ENCODE data around the gene FBXO48.

The FBXO48 gene

DNA sequence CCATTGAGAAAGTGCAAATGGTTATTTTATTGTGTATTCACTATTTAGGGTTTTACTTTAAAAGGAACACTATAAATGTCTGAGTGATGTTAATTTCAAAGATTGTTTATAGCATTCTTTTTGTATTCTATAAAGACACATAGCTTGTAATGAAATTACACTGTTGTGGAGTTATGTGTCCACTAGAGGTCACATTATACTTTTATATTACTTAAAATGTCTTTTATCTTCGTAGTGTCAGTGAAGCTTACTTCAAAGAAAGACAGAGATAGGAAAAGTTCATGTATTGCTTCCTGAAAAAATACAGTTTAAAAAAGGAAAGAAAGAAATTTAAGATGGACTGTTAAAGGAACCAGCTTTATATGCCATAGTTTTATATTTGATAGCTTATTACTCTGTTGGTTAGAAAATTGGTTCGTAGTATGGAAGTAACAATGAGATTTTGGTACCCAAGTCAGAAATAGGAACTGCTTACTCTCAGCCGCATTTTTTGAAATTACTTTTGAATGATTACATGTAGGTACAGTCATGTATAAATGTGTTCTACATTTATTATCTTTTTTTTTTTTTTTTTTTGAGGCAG, 20.8 kb upstream of the FBXO48 start:
- TF ChIP-seq, protein P1, sequence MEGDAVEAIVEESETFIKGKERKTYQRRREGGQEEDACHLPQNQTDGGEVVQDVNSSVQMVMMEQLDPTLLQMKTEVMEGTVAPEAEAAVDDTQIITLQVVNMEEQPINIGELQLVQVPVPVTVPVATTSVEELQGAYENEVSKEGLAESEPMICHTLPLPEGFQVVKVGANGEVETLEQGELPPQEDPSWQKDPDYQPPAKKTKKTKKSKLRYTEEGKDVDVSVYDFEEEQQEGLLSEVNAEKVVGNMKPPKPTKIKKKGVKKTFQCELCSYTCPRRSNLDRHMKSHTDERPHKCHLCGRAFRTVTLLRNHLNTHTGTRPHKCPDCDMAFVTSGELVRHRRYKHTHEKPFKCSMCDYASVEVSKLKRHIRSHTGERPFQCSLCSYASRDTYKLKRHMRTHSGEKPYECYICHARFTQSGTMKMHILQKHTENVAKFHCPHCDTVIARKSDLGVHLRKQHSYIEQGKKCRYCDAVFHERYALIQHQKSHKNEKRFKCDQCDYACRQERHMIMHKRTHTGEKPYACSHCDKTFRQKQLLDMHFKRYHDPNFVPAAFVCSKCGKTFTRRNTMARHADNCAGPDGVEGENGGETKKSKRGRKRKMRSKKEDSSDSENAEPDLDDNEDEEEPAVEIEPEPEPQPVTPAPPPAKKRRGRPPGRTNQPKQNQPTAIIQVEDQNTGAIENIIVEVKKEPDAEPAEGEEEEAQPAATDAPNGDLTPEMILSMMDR (conservative IDR thresholded peaks at IDR 0.05; ENCODE audit: low read length): peak; percentile 59
- H3K4me3 ChIP-seq (ENCODE audit: low read length): no peak overlapping the region
- peak; percentile 31 for DNase-seq (ENCODE audit: low read depth)

DNA sequence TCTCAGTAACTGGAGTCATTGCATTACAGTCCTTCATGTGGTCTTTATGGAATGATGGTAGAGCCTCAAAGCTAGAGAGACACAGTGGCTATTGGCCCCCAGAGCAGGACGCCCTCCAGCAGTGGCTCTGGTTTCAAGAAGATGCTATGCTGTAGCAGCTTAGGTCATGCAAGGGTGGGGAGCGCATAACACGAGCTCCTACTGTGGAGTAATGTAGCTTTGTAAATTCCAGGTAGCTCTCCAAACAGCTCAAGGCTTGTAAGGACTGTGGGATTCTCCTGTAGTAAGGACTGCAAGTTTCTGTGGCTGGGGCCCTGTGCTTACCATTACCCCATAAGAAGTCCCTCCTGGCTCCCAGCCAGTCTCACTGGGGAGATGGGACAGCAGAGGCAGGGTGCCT, 15.9 kb upstream of the FBXO48 start:
- DNase-seq (ENCODE audit: low read depth): no peak
- no peak overlapping the region for H3K4me3 ChIP-seq (ENCODE audit: low read length)
- TF ChIP-seq, protein P1 (conservative IDR thresholded peaks at IDR 0.05; ENCODE audit: low read length): no peak

DNA sequence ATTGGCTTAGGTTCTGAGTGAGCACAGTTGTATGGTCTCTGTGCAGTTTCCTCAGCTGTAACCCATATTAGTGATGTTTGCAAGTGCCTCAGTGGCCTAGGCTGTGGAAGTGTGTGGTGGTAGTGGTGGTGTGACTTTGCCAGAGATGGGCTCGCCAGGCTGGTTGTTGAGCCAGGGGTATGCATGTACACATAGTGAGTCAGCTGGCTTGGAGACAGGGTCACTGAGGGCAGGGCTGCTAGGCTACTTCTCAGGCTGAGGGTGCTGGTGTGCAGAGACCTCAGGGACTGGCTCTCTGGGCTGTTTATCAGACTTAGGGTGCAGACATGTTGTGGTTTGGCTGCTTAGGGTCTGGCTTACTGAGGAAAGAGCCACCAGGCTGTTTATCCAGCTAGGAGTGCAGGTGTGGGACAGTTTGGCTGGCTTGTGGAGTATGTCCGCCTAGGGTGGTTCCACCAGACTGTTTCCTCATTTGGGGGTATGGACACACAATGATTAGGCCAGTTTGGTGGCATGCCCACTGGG, 15.3 kb upstream of the FBXO48 start:
- TF ChIP-seq, protein P1 (conservative IDR thresholded peaks at IDR 0.05; ENCODE audit: low read length): no peak
- no peak for DNase-seq (ENCODE audit: low read depth)
- H3K4me3 ChIP-seq (ENCODE audit: low read length): no peak overlapping the region

DNA sequence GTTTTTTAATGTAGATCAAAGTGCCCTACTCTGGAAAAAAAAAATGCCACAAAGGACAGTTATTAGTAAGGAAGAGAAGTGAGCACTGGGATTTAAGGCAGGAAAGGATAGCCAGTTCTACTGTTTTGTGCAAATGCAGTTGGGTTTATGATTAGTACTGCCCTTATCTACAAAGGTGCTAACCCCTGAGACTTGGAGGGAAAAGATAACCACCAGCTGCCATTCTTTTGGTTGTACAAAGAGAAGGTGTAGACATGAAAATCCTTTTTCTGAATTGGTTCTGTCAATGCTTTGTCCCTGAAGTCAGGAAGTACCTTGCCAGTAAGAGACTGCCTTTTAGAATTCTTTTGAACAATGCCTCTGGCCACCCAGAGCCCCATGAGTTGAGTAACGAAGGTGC, 11.6 kb upstream of the FBXO48 start:
- no peak overlapping the region for H3K4me3 ChIP-seq (ENCODE audit: low read length)
- no peak for DNase-seq (ENCODE audit: low read depth)
- TF ChIP-seq, protein P1 (conservative IDR thresholded peaks at IDR 0.05; ENCODE audit: low read length): no peak

DNA sequence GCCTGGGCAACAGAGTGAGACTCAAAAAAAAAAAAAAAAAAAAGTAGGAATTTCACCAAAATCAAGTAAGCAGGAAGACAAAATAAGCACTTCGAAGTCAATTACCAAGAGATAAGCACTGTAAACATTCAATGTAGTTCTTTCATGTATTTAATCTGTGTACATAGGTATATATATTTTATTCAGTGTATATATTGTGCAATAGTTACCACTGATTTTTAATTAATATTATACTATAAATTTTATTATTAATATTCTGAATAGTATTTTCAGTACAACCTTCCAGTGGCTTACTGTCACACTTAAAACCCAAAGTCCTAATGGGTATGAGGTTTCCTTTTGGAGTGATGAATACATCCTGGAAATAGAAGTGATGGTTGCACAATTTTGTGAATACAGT, 9.4 kb upstream of the FBXO48 start:
- TF ChIP-seq, protein P1 (conservative IDR thresholded peaks at IDR 0.05; ENCODE audit: low read length): no peak
- H3K4me3 ChIP-seq (ENCODE audit: low read length): no peak overlapping the region
- no peak for DNase-seq (ENCODE audit: low read depth)

DNA sequence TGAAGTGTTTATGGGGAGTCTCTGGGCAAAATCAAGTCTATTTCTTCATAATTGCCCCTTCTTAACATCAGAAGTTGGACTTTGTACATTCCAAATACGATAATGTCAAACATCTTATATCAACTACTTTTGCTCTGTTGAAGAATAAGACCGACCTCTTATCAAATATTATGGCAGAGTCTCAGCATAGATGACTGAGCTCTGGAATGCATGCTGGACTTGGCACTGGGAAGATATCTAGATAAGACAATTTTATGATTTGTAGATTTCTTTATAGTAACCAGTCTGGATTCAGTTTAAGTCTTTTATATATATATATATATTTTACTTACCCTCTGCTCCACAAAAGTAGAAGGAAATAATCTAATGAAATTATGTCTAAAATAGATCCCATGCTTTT, 8.5 kb upstream of the FBXO48 start:
- DNase-seq (ENCODE audit: low read depth): no peak
- TF ChIP-seq, protein P1 (conservative IDR thresholded peaks at IDR 0.05; ENCODE audit: low read length): no peak
- no peak overlapping the region for H3K4me3 ChIP-seq (ENCODE audit: low read length)

DNA sequence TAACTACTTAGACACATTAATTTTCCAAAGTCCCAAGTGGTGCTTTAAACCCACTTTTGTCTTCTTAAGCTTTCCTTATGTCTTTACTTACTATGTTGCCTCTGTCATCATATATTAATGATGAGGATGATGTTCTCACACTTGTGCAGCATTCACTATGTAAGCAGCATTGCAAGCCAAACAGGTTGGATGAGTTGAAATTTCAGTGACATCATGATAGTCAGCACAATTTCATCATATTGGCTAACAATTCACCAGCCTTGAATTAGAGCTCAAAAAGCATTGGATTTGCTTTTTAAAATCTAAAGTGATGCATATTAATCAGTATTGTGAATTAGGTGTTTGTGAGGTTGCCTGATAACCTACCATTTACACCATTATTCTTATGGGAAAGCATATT, 8.0 kb upstream of the FBXO48 start:
- no peak for DNase-seq (ENCODE audit: low read depth)
- TF ChIP-seq, protein P1 (conservative IDR thresholded peaks at IDR 0.05; ENCODE audit: low read length): no peak

More for the DNA sequence above, 8.0 kb upstream of the FBXO48 start:
- H3K4me3 ChIP-seq (ENCODE audit: low read length): no peak overlapping the region
